Measurements from ENCODE around the gene YAP1.

The YAP1 gene

GRCh38 chr11:102110761-102111010 lies 439 bp downstream of the YAP1 start:
- TF ChIP-seq CTCF (IDR thresholded peaks at IDR 0.05; ENCODE audit: insufficient read depth, missing control alignments), result no peak
- DNase-seq (ENCODE audit: insufficient read length, low spot score), result no peak
- no peak for FAIRE-seq

GRCh38 chr11:102111011-102111786 lies 952 bp downstream of the YAP1 start:
- DNase-seq (ENCODE audit: insufficient read length, low spot score), result no peak
- no peak for FAIRE-seq
- TF ChIP-seq CTCF (IDR thresholded peaks at IDR 0.05; ENCODE audit: insufficient read depth, missing control alignments), result no peak

DNA sequence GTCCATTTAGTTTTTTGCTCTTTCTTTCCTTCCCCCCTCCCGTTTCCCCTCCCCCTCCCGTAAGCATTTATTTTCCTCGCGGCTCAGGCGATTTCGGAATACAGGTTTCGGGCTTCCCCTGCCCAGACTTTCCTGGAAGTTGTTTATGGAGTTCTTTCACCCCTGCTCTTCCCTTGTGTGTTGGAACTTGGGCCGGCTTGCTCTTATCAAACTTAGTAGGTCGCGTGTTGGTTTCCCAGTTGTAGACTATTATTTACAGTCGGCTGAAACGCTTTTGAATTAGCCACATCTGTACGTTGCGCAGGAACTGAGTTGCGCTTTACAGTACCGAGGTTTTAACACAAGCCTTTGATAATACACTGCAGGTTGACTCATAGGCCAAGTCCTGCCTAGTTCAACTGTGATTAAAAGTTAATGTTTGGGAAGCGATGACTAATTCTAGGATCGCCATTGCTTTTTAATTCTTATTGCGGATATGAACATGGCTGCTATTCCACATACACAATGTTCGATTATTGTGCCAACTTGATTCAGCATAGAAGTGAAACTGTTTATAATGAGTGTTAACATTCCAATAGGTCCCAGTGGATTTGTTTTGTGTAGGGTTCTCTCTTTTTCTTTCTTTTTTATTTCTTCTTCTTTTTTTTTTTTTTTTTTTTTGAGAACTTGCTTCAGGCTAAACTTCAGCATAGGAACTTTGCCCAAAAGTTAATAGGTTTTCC lies 1.7 kb downstream of the YAP1 start:
- no peak for FAIRE-seq
- no peak for DNase-seq (ENCODE audit: insufficient read length, low spot score)
- no peak for TF ChIP-seq CTCF (IDR thresholded peaks at IDR 0.05; ENCODE audit: insufficient read depth, missing control alignments)

GRCh38 chr11:102112509-102112821 lies 2.2 kb downstream of the YAP1 start:
- no peak for TF ChIP-seq CTCF (IDR thresholded peaks at IDR 0.05; ENCODE audit: insufficient read depth, missing control alignments)
- DNase-seq (ENCODE audit: insufficient read length, low spot score) (no peak), FAIRE-seq (no peak)

GRCh38 chr11:102114032-102114431 lies 3.8 kb downstream of the YAP1 start:
- FAIRE-seq, result no peak
- no peak for DNase-seq (ENCODE audit: insufficient read length, low spot score)

GRCh38 chr11:102115557-102115956 lies 5.3 kb downstream of the YAP1 start:
- FAIRE-seq (no peak), DNase-seq (ENCODE audit: insufficient read length, low spot score) (no peak)
- TF ChIP-seq CTCF (IDR thresholded peaks at IDR 0.05; ENCODE audit: insufficient read depth, missing control alignments), result no peak

More at GRCh38 chr11:102114032-102114431, 3.8 kb downstream of the YAP1 start:
- no peak for TF ChIP-seq CTCF (IDR thresholded peaks at IDR 0.05; ENCODE audit: insufficient read depth, missing control alignments)
